Activated CD4-positive, alpha-beta T cell treated with anti-CD3 and anti-CD28 coated beads, Interleukin-2, amount 10 ng/mL, durations not matched to agents 7 days and 5 days (primary cell): ENCODE data around the gene LY6G6C. TPM values are rescaled to one million over a fixed set of nuclear protein-coding genes. Genes with fewer than 3 reads are reported as not detected.

Experiments
- CTCF ChIA-PET: fragments of 350-600 bp; sonication (Branson Sonifier 250); formaldehyde crosslinking; loops from one replicate; lab custom pipeline; 2021; ENCODE audit warnings: antibody characterized with exemption; lab: Charles Lee
- POLR2A ChIA-PET: fragments of 350-600 bp; sonication (Branson Sonifier 250); formaldehyde crosslinking; loops from one replicate; lab custom pipeline; 2021; ENCODE audit warnings: antibody characterized with exemption; lab: Charles Lee
- DNase-seq: peaks from one replicate; pipeline ENCODE4 v3.0.0-alpha.2; 2020
- H3K27ac Mint-ChIP-seq: one replicate; pipeline ENCODE4 v1.8.0; 2021; ENCODE audit warnings: mild to moderate bottlenecking, moderate library complexity, mixed read lengths
- H3K27me3 Mint-ChIP-seq: one replicate; pipeline ENCODE4 v1.8.0; 2021; ENCODE audit warnings: mixed read lengths
- H3K36me3 Mint-ChIP-seq: one replicate; pipeline ENCODE4 v1.8.0; 2021; ENCODE audit warnings: low read depth, mixed read lengths
- H3K4me1 Mint-ChIP-seq: one replicate; pipeline ENCODE4 v1.8.0; 2021; ENCODE audit warnings: mixed read lengths
- H3K4me3 Mint-ChIP-seq: one replicate; pipeline ENCODE4 v1.8.0; 2021; ENCODE audit warnings: mild to moderate bottlenecking, moderate library complexity, mixed read lengths
- H3K9me3 Mint-ChIP-seq: one replicate; pipeline ENCODE4 v1.8.0; 2021; ENCODE audit warnings: mixed read lengths
- total RNA-seq, 2 experiments: library from RNA; stranded (reverse); gene quantifications; one replicate each; pipeline ENCODE4 v1.2.3, GENCODE V29; 2021

LY6G6C gene
- total RNA-seq, 2 experiments from 2014 or later = not detected

- no peak for DNase-seq
- peaks cover 20% of the 10 kb centered on the region for H3K36me3 Mint-ChIP-seq
- no peak overlapping the region for H3K27ac Mint-ChIP-seq
- ChIA-PET CTCF (interaction anchor here (1.4 kb wide), 1 partner anchor 22 kb away, joined by 5 read pairs; the partner anchor contains the start of gene MSH5), POLR2A (no interaction called here)
- H3K4me1 Mint-ChIP-seq = peaks cover 18% of the 10 kb centered on the region
- no peaks in the 10 kb centered on the region for H3K9me3 Mint-ChIP-seq
- H3K27me3 Mint-ChIP-seq = no peaks in the 10 kb centered on the region
- no peak overlapping the region for H3K4me3 Mint-ChIP-seq
Measured at GRCh38 chr6:31761343-31761742, 39.8 kb upstream of the LY6G6C start.

GRCh38 chr6:31760790-31761189 is 39.2 kb upstream of the LY6G6C start:
- Mint-ChIP-seq H3K4me1 (peaks cover 18% of the 10 kb centered on the region), H3K27ac (no peak overlapping the region), H3K9me3 (no peaks in the 10 kb centered on the region), H3K27me3 (no peaks in the 10 kb centered on the region), H3K36me3 (peaks cover 20% of the 10 kb centered on the region), H3K4me3 (no peak overlapping the region)
- no peak for DNase-seq
- ChIA-PET CTCF (interaction anchor here (1.4 to 5.1 kb wide), 3 partner anchors 9 to 21 kb away, joined by 4 to 30 read pairs (median 5); partner anchors contain the start of gene MSH5), POLR2A (no interaction called here)

GRCh38 chr6:31758281-31758680 is 36.7 kb upstream of the LY6G6C start:
- H3K27me3 Mint-ChIP-seq = no peaks in the 10 kb centered on the region
- peaks cover 14% of the 10 kb centered on the region for H3K36me3 Mint-ChIP-seq
- H3K27ac Mint-ChIP-seq = no peak overlapping the region
- no peaks in the 10 kb centered on the region for H3K9me3 Mint-ChIP-seq
- POLR2A ChIA-PET = no interaction called here
- no peak for DNase-seq
- H3K4me1 Mint-ChIP-seq = peaks cover 8% of the 10 kb centered on the region
- H3K4me3 Mint-ChIP-seq = no peak overlapping the region
- CTCF ChIA-PET = interaction anchor here (5.1 kb wide), 1 partner anchor 11 kb away, joined by 30 read pairs; no protein-coding TSS in a partner anchor

GRCh38 chr6:31752739-31753319 is 31.3 kb upstream of the LY6G6C start:
- H3K9me3 Mint-ChIP-seq = no peaks in the 10 kb centered on the region
- H3K4me1 Mint-ChIP-seq = no peaks in the 10 kb centered on the region
- no peaks in the 10 kb centered on the region for H3K27me3 Mint-ChIP-seq
- POLR2A ChIA-PET = interaction anchor here (0.6 kb wide), 1 partner anchor 75 kb away, joined by 4 read pairs; no protein-coding TSS in a partner anchor
- H3K27ac Mint-ChIP-seq = no peak overlapping the region
- DNase-seq = no peak
- no peak overlapping the region for H3K4me3 Mint-ChIP-seq
- peaks cover 5% of the 10 kb centered on the region for H3K36me3 Mint-ChIP-seq
- CTCF ChIA-PET = interaction anchor here (0.5 to 1.8 kb wide), 5 partner anchors 18 to 78 kb away, joined by 3 to 10 read pairs (median 4); no protein-coding TSS in a partner anchor

GRCh38 chr6:31750411-31751022 is 29.0 kb upstream of the LY6G6C start:
- Mint-ChIP-seq H3K4me1 (no peaks in the 10 kb centered on the region), H3K27ac (no peak overlapping the region), H3K9me3 (no peaks in the 10 kb centered on the region), H3K36me3 (peaks cover 11% of the 10 kb centered on the region), H3K27me3 (no peaks in the 10 kb centered on the region), H3K4me3 (no peak overlapping the region)
- DNase-seq = no peak
- POLR2A ChIA-PET = no interaction called here
- CTCF ChIA-PET = interaction anchor here (0.6 to 2.3 kb wide), 4 partner anchors 13 to 476 kb away, joined by 3 to 8 read pairs (median 4); no protein-coding TSS in a partner anchor

- POLR2A ChIA-PET = no interaction called here
Measured at GRCh38 chr6:31749301-31750036, 27.9 kb upstream of the LY6G6C start.

GRCh38 chr6:31744422-31744821 is 22.9 kb upstream of the LY6G6C start:
- H3K4me1 Mint-ChIP-seq = peaks cover 32% of the 10 kb centered on the region
- no peaks in the 10 kb centered on the region for H3K9me3 Mint-ChIP-seq
- no peak for DNase-seq
- no peaks in the 10 kb centered on the region for H3K27me3 Mint-ChIP-seq
- ChIA-PET CTCF (interaction anchor here (1.8 kb wide), 1 partner anchor 16 kb away, joined by 4 read pairs; no protein-coding TSS in a partner anchor), POLR2A (no interaction called here)
- no peak overlapping the region for H3K27ac Mint-ChIP-seq
- no peak overlapping the region for H3K4me3 Mint-ChIP-seq
- peaks cover 42% of the 10 kb centered on the region for H3K36me3 Mint-ChIP-seq

More at GRCh38 chr6:31749301-31750036, 27.9 kb upstream of the LY6G6C start:
- H3K27ac Mint-ChIP-seq = no peak overlapping the region
- no peak for DNase-seq
- no peaks in the 10 kb centered on the region for H3K27me3 Mint-ChIP-seq
- peaks cover 17% of the 10 kb centered on the region for H3K36me3 Mint-ChIP-seq
- peaks cover 6% of the 10 kb centered on the region for H3K4me1 Mint-ChIP-seq
- H3K4me3 Mint-ChIP-seq = no peak overlapping the region
- no peaks in the 10 kb centered on the region for H3K9me3 Mint-ChIP-seq
- CTCF ChIA-PET = interaction anchor here (0.6 to 2.3 kb wide), 3 partner anchors 12 to 174 kb away, joined by 3 to 8 read pairs (median 6); no protein-coding TSS in a partner anchor

- CTCF ChIA-PET = no interaction called here
- POLR2A ChIA-PET = no interaction called here
Measured at GRCh38 chr6:31742894-31743293, 21.3 kb upstream of the LY6G6C start.

GRCh38 chr6:31741815-31742214 is 20.3 kb upstream of the LY6G6C start:
- CTCF ChIA-PET = interaction anchor here (4.4 kb wide), 1 partner anchor 89 kb away, joined by 14 read pairs; no protein-coding TSS in a partner anchor
- Mint-ChIP-seq H3K36me3 (peaks cover 34% of the 10 kb centered on the region), H3K27ac (peak overlapping the region; percentile 6), H3K4me1 (peaks cover 58% of the 10 kb centered on the region), H3K9me3 (no peaks in the 10 kb centered on the region), H3K4me3 (peak overlapping the region; percentile 2), H3K27me3 (no peaks in the 10 kb centered on the region)
- POLR2A ChIA-PET = no interaction called here
- no peak for DNase-seq

More at GRCh38 chr6:31742894-31743293, 21.3 kb upstream of the LY6G6C start:
- no peak for DNase-seq
- Mint-ChIP-seq H3K27me3 (no peaks in the 10 kb centered on the region), H3K4me1 (peaks cover 47% of the 10 kb centered on the region), H3K36me3 (peaks cover 40% of the 10 kb centered on the region), H3K4me3 (no peak overlapping the region), H3K27ac (no peak overlapping the region), H3K9me3 (no peaks in the 10 kb centered on the region)

GRCh38 chr6:31740397-31741223 is 19.1 kb upstream of the LY6G6C start:
- Mint-ChIP-seq H3K4me1 (peaks cover 61% of the 10 kb centered on the region), H3K27me3 (no peaks in the 10 kb centered on the region), H3K9me3 (no peaks in the 10 kb centered on the region), H3K36me3 (peaks cover 34% of the 10 kb centered on the region), H3K27ac (peak overlapping the region; percentile 96), H3K4me3 (peak overlapping the region; percentile 88)
- no peak for DNase-seq
- CTCF ChIA-PET = interaction anchor here (0.6 to 4.4 kb wide), 13 partner anchors 11 to 111 kb away, joined by 3 to 26 read pairs (median 3); partner anchors contain the start of genes C6orf47, DDAH2, LY6G6D and VARS1
- POLR2A ChIA-PET = interaction anchor here (1.1 kb wide), 1 partner anchor 11 kb away, joined by 3 read pairs; the partner anchor contains the start of gene DDAH2

GRCh38 chr6:31739639-31740396 is 18.3 kb upstream of the LY6G6C start, which contains the start of gene MSH5:
Gene MSH5 (plus strand): TSS chr6:31740005. CDS start chr6:31740467, 462 bp downstream.
- POLR2A ChIA-PET = interaction anchor here (0.6 to 1.3 kb wide), 4 partner anchors 10 to 123 kb away, joined by 3 to 7 read pairs (median 4); partner anchors contain the start of genes DDAH2, LSM2 and NEU1
- Mint-ChIP-seq H3K36me3 (peaks cover 37% of the 10 kb centered on the region), H3K27me3 (no peaks in the 10 kb centered on the region), H3K4me3 (peak within 1 kb of the TSS; percentile 94), H3K4me1 (peaks cover 56% of the 10 kb centered on the region), H3K9me3 (no peaks in the 10 kb centered on the region), H3K27ac (peak within 1 kb of the TSS; percentile 96)
- peak; percentile 98 for DNase-seq
- CTCF ChIA-PET = interaction anchor here (0.6 to 4.4 kb wide), 18 partner anchors 10 to 189 kb away, joined by 3 to 26 read pairs (median 4); partner anchors contain the start of genes BAG6, C6orf47, DDAH2 and GPANK1
